GM10266 (cell line): ENCODE data around the gene GSAP.
A peak's percentile ranks its signal among the peaks of the same experiment; 100 is the strongest.

ENCODE experiments used
- DNase-seq: peaks from one replicate; pipeline ENCODE4 v3.0.0; 2012; ENCODE audit errors: extremely low spot score
- CTCF ChIP-seq: IDR thresholded peaks from 2 replicates; pipeline ENCODE4 v1.5.1; 2012; ENCODE audit warnings: mild to moderate bottlenecking, low read depth; ENCODE audit not compliant: control insufficient read depth, insufficient read depth; ENCODE audit errors: missing control alignments

The GSAP gene

DNA sequence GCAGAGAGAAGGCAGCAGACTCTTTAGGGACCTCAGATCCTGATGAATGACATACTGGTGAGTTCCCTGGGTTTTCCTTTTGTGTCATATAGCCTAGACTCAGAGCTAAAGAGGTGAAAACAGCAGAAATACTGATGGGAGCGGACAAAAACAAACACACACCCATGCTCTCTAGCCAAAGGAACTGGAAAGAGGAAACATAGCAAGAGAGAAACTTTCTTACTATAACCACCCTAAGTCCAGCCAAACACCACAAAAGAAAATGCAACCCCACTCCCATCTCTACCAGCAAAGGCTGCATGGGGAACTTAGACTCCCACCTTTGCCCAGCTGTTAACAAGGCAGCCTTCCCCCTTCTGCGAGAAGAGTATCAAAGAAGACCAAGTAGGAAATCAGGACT is 16.3 kb downstream of the GSAP start:
- no peak for TF ChIP-seq CTCF
- no peak for DNase-seq

- DNase-seq, result no peak
Observed at GRCh38 chr7:77396894-77397547, 19.1 kb downstream of the GSAP start.

GRCh38 chr7:77395626-77396025 is 20.5 kb downstream of the GSAP start:
- no peak for TF ChIP-seq CTCF
- DNase-seq, result no peak

More at GRCh38 chr7:77396894-77397547, 19.1 kb downstream of the GSAP start:
- TF ChIP-seq CTCF, result no peak

DNA sequence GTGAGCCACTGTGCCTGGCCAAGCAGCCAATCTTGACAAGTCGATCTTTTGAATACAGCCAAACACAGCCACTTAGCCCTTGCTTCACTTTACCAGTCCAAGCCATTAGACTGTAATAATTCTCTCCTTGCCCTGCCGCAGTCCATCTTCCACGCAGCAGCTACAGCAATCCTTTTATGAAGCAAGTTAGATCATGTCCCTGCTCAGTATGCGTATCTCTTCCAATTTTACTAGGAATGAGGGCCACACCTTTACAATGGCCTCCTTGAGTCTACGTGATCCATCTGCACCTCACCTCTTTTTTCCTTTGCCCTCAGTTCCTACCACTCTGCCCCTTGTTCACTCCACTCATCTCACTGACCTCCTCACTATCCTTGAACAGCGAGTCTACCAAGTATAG is 22.2 kb downstream of the GSAP start:
- no peak for DNase-seq
- TF ChIP-seq CTCF, result no peak

DNA sequence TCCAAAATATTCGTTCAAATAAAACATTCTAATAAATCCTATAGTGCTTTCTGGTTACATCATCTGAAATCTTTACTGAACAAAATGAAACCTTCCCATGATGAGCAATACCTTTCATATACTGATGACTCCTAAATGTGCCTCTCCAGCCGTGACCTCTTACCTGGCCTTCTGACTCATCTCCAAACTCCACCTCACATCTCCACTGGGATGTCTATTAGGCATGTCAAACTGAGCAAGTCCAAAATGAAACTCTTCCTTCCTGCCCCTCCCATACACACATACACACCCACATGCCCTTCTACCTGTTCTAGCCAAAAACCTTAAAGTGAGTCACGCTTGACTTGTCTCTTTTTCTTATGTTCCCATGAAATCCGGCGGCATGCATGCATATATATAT is 22.9 kb downstream of the GSAP start:
- DNase-seq, result peak; percentile 56
- no peak for TF ChIP-seq CTCF

- TF ChIP-seq CTCF, result no peak
- DNase-seq, result no peak
Observed at GRCh38 chr7:77391230-77391629, 24.9 kb downstream of the GSAP start.

- no peak for DNase-seq
- no peak for TF ChIP-seq CTCF
Observed at GRCh38 chr7:77388055-77388641, 28.0 kb downstream of the GSAP start.
